ENCODE measurements around the gene CHURC1.

GRCh38 chr14:64940336-64940910 lies 26.2 kb downstream of the CHURC1 start:
- TF ChIP-seq NFIB (CRISPR knock-in tag; IDR thresholded peaks at IDR 0.05; ENCODE audit: borderline replicate concordance) (no peak), ATF4 (CRISPR knock-in tag; IDR thresholded peaks at IDR 0.05) (no peak), FOXK1 (CRISPR knock-in tag; IDR thresholded peaks at IDR 0.05; ENCODE audit: borderline replicate concordance, low read depth) (no peak), MXI1 (IDR thresholded peaks at IDR 0.05; ENCODE audit: borderline replicate concordance, low read depth, low read length) (no peak), DNMT3B (CRISPR knock-in tag; conservative IDR thresholded peaks at IDR 0.05) (no peak)
